H9 (cell line): Measurements from ENCODE around the gene CKMT1A. TPM values are rescaled to one million over a fixed set of nuclear protein-coding genes. Genes with fewer than 3 reads are reported as not detected.
A peak's percentile ranks its signal among the peaks of the same experiment; 100 is the strongest.

ENCODE experiments used
- DNase-seq: peaks from one replicate; pipeline ENCODE4 v3.0.0-alpha.2; 2017
- H2AFZ ChIP-seq: one replicate; pipeline ENCODE4 v1.6.1; 2013; ENCODE audit warnings: mild to moderate bottlenecking, low read length, control low read depth, moderate library complexity
- H2AK5ac ChIP-seq: 2 replicates; pipeline ENCODE4 v1.6.1; 2013; ENCODE audit warnings: low read length, control low read depth, mixed read lengths; ENCODE audit not compliant: insufficient read length
- H2BK120ac ChIP-seq: one replicate; pipeline ENCODE4 v1.6.1; 2013; ENCODE audit warnings: low read depth, mild to moderate bottlenecking, low read length, control low read depth, inconsistent platforms; ENCODE audit not compliant: poor library complexity, severe bottlenecking
- H2BK12ac ChIP-seq: 2 replicates; pipeline ENCODE4 v1.6.1; 2013; ENCODE audit warnings: low read length, control low read depth, mixed read lengths, low read depth; ENCODE audit not compliant: insufficient read length
- H2BK15ac ChIP-seq: 2 replicates; pipeline ENCODE4 v1.6.1; 2013; ENCODE audit warnings: low read depth, low read length, control low read depth
- H2BK20ac ChIP-seq: one replicate; pipeline ENCODE4 v1.6.1; 2013; ENCODE audit warnings: low read depth, mild to moderate bottlenecking, low read length, control low read depth, inconsistent platforms; ENCODE audit not compliant: poor library complexity, severe bottlenecking
- H2BK5ac ChIP-seq: 2 replicates; pipeline ENCODE4 v1.6.1; 2013; ENCODE audit warnings: low read length, control low read depth, mixed read lengths; ENCODE audit not compliant: insufficient read length
- H3K14ac ChIP-seq: 2 replicates; pipeline ENCODE4 v1.6.1; 2013; ENCODE audit warnings: low read length, control low read depth; ENCODE audit not compliant: insufficient read depth
- H3K18ac ChIP-seq: 2 replicates; pipeline ENCODE4 v1.6.1; 2013; ENCODE audit warnings: low read depth, mild to moderate bottlenecking, mixed read lengths, low read length, control low read depth; ENCODE audit not compliant: insufficient read length
- H3K23ac ChIP-seq: 2 replicates; pipeline ENCODE4 v1.6.1; 2013; ENCODE audit warnings: low read length, control low read depth, mixed read lengths, low read depth; ENCODE audit not compliant: insufficient read length
- H3K23me2 ChIP-seq: 2 replicates; pipeline ENCODE4 v1.6.1; 2013; ENCODE audit warnings: low read depth, mild to moderate bottlenecking, mixed read lengths, low read length, control low read depth; ENCODE audit not compliant: insufficient read length, poor library complexity, severe bottlenecking
- H3K27ac ChIP-seq: 2 replicates; pipeline ENCODE4 v1.5.1; 2013; ENCODE audit warnings: low read length, control low read depth, mixed read lengths, low read depth; ENCODE audit not compliant: insufficient read length
- H3K27me3 ChIP-seq: 2 replicates; pipeline ENCODE4 v1.6.1; 2013; ENCODE audit warnings: low read length, control low read depth, inconsistent platforms; ENCODE audit not compliant: insufficient read depth
- H3K4ac ChIP-seq: 2 replicates; pipeline ENCODE4 v1.6.1; 2013; ENCODE audit warnings: low read depth, mild to moderate bottlenecking, control low read depth, inconsistent platforms, low read length, moderate library complexity
- H3K4me1 ChIP-seq: 2 replicates; pipeline ENCODE4 v1.6.1; 2013; ENCODE audit warnings: low read length, control low read depth, inconsistent platforms; ENCODE audit not compliant: insufficient read depth
- H3K4me2 ChIP-seq: 2 replicates; pipeline ENCODE4 v1.6.1; 2013; ENCODE audit warnings: low read length, control low read depth, mixed read lengths; ENCODE audit not compliant: insufficient read length, insufficient read depth
- H3K56ac ChIP-seq: 2 replicates; pipeline ENCODE4 v1.6.1; 2013; ENCODE audit warnings: low read depth, mild to moderate bottlenecking, mixed read lengths, low read length, control low read depth; ENCODE audit not compliant: insufficient read length
- H3K79me1 ChIP-seq: 2 replicates; pipeline ENCODE4 v1.6.1; 2013; ENCODE audit warnings: low read depth, mild to moderate bottlenecking, moderate library complexity, low read length, control low read depth, inconsistent platforms; ENCODE audit not compliant: insufficient read depth, poor library complexity, severe bottlenecking
- H3K79me2 ChIP-seq: 2 replicates; pipeline ENCODE4 v1.6.1; 2013; ENCODE audit warnings: low read length, control low read depth, inconsistent platforms; ENCODE audit not compliant: insufficient read depth
- H3K9ac ChIP-seq: 2 replicates; pipeline ENCODE4 v1.6.1; 2013; ENCODE audit warnings: low read length, control low read depth, mixed read lengths; ENCODE audit not compliant: insufficient read length; ENCODE audit errors: extremely low read depth
- H3K9me3 ChIP-seq: one replicate; pipeline ENCODE4 v1.6.1; 2013; ENCODE audit warnings: low read depth, low read length, inconsistent platforms; ENCODE audit not compliant: control insufficient read depth
- H3T11ph ChIP-seq: one replicate; pipeline ENCODE4 v1.6.1; 2013; ENCODE audit warnings: mild to moderate bottlenecking, low read length, control low read depth, inconsistent platforms
- H4K20me1 ChIP-seq: one replicate; pipeline ENCODE4 v1.6.1; 2013; ENCODE audit not compliant: control insufficient read depth, insufficient read length, insufficient read depth
- H4K5ac ChIP-seq: 2 replicates; pipeline ENCODE4 v1.6.1; 2013; ENCODE audit warnings: low read depth, mild to moderate bottlenecking, mixed read lengths, low read length, control low read depth; ENCODE audit not compliant: insufficient read length
- H4K8ac ChIP-seq: replicated peaks from 2 replicates; pipeline ENCODE4 v1.6.1; 2013; ENCODE audit warnings: low read length, control low read depth, mixed read lengths, low read depth; ENCODE audit not compliant: insufficient read length
- H4K91ac ChIP-seq: 2 replicates; pipeline ENCODE4 v1.6.1; 2013; ENCODE audit warnings: low read depth, mild to moderate bottlenecking, moderate library complexity, mixed read lengths, low read length, control low read depth; ENCODE audit not compliant: insufficient read length
- H3K27ac Mint-ChIP-seq, 3 experiments: 2 replicates in 2 of 3; 3 replicates in 1 of 3; pipeline ENCODE4 v1.8.0; 2020 to 2021; ENCODE audit warnings: mixed read lengths in 3 of 3, mild to moderate bottlenecking in 1 of 3, moderate library complexity in 1 of 3
- H3K27me3 Mint-ChIP-seq: 2 replicates; pipeline ENCODE4 v1.8.0; 2021; ENCODE audit warnings: low read depth, mild to moderate bottlenecking, moderate library complexity, mixed read lengths
- H3K36me3 Mint-ChIP-seq, 3 experiments: 2 replicates in 2 of 3; 3 replicates in 1 of 3; pipeline ENCODE4 v1.8.0; 2020 to 2021; ENCODE audit warnings: low read depth in 3 of 3, mixed read lengths in 3 of 3; ENCODE audit not compliant: insufficient read depth in 1 of 3
- H3K4me1 Mint-ChIP-seq, 2 experiments: 2 replicates each; pipeline ENCODE4 v1.8.0; 2020; ENCODE audit warnings: mixed read lengths in 2 of 2
- H3K4me3 Mint-ChIP-seq, 2 experiments: 2 replicates in 1 of 2; 3 replicates in 1 of 2; pipeline ENCODE4 v1.8.0; 2020 to 2021; ENCODE audit warnings: mild to moderate bottlenecking in 2 of 2, mixed read lengths in 2 of 2, moderate library complexity in 1 of 2
- H3K9me3 Mint-ChIP-seq, 2 experiments: 2 replicates in 1 of 2; 3 replicates in 1 of 2; pipeline ENCODE4 v1.8.0; 2020; ENCODE audit warnings: mild to moderate bottlenecking in 2 of 2, mixed read lengths in 2 of 2, moderate library complexity in 1 of 2
- WGBS: extraction: QIAGEN DNeasy Blood & Tissue Kit; methylation state at CpG from one replicate; pipeline ENCODE4 v1.1.7; 2013; ENCODE audit warnings: missing lambda C conversion rate, low lambda C conversion rate, mixed read lengths; ENCODE audit not compliant: insufficient read length; ENCODE audit errors: extremely low coverage; 5-methylcytosine and 5-hydroxymethylcytosine counted together
- total RNA-seq: library from RNA; stranded (reverse); gene quantifications from 2 replicates; pipeline ENCODE4 v1.2.1, GENCODE V29; 2021
- TF ChIP-seq, protein P1 (sequence below): fragments of 200-600 bp; sonication (generic); conservative IDR thresholded peaks from 3 replicates; pipeline ENCODE4 v1.8.0; 2021; ENCODE audit warnings: antibody characterized with exemption, mild to moderate bottlenecking

Gene CKMT1A
- total RNA-seq, 1 experiment from 2014 or later, result 38.4 TPM

- DNase-seq, result peak; percentile 4
- no peak overlapping the region for H2BK20ac ChIP-seq
- Mint-ChIP-seq H3K4me3 (no peak overlapping the region), H3K27ac (no peak overlapping the region), H3K27me3 (no peaks in the 10 kb centered on the region), H3K4me1 (no peaks in the 10 kb centered on the region), H3K36me3 (peaks cover 10 to 28% (median 14%) of the 10 kb centered on the region in 3 experiments; a peak in 6 of 7 replicates), H3K9me3 (no peaks in the 10 kb centered on the region)
- no peak overlapping the region for H3K56ac ChIP-seq
- H3K79me2 ChIP-seq, result no peaks in the 10 kb centered on the region; the same call in 1 of the 2 replicates
- no peak overlapping the region for H3K9ac ChIP-seq
- H2AK5ac ChIP-seq, result no peak overlapping the region
- H3K4me2 ChIP-seq, result no peak overlapping the region
- WGBS, result no CpG with 5 or more reads among the region's 7 CpGs
- H4K8ac ChIP-seq, result no peak overlapping the region
- no peak overlapping the region for H2BK5ac ChIP-seq
- no peak overlapping the region for H2BK15ac ChIP-seq
- H4K20me1 ChIP-seq, result no peaks in the 10 kb centered on the region
- H4K91ac ChIP-seq, result no peak overlapping the region
- H3K4me1 ChIP-seq, result no peaks in the 10 kb centered on the region
- H3K4ac ChIP-seq, result no peak overlapping the region
- H4K5ac ChIP-seq, result no peak overlapping the region
- H3K79me1 ChIP-seq, result no peaks in the 10 kb centered on the region
- H3K18ac ChIP-seq, result no peak overlapping the region
- TF ChIP-seq, protein P1, sequence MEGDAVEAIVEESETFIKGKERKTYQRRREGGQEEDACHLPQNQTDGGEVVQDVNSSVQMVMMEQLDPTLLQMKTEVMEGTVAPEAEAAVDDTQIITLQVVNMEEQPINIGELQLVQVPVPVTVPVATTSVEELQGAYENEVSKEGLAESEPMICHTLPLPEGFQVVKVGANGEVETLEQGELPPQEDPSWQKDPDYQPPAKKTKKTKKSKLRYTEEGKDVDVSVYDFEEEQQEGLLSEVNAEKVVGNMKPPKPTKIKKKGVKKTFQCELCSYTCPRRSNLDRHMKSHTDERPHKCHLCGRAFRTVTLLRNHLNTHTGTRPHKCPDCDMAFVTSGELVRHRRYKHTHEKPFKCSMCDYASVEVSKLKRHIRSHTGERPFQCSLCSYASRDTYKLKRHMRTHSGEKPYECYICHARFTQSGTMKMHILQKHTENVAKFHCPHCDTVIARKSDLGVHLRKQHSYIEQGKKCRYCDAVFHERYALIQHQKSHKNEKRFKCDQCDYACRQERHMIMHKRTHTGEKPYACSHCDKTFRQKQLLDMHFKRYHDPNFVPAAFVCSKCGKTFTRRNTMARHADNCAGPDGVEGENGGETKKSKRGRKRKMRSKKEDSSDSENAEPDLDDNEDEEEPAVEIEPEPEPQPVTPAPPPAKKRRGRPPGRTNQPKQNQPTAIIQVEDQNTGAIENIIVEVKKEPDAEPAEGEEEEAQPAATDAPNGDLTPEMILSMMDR, result no peak
- no peak overlapping the region for H3K14ac ChIP-seq
- no peaks in the 10 kb centered on the region for H3K23me2 ChIP-seq
- no peak overlapping the region for H2BK120ac ChIP-seq
- H3K27me3 ChIP-seq, result no peaks in the 10 kb centered on the region
- H3K9me3 ChIP-seq, result no peaks in the 10 kb centered on the region
- H3T11ph ChIP-seq, result no peak overlapping the region
- H3K27ac ChIP-seq, result no peak overlapping the region
- no peak overlapping the region for H3K23ac ChIP-seq
- no peak overlapping the region for H2BK12ac ChIP-seq
- H2AFZ ChIP-seq, result no peak overlapping the region
Measured at GRCh38 chr15:43702174-43702573, 8.5 kb downstream of the CKMT1A start.
